HG03039 (cell line): ENCODE measurements around the gene SDK1.
"Not testable (repeated sequence)": the region's sequence is repeated elsewhere in the genome, so short reads cannot be mapped to it uniquely, and the experiment has no call there.

Experiments used
- ATAC-seq: cut with Tn5 transposase; IDR thresholded peaks from one replicate; pipeline ENCODE4 v1.9.1; 2021; ENCODE audit warnings: mild to moderate bottlenecking, moderate library complexity; ENCODE audit not compliant: unreplicated experiment

The SDK1 gene

GRCh38 chr7:4080954-4081353, 779.9 kb downstream of the SDK1 start:
- ATAC-seq: no peak

- no peak for ATAC-seq
Measured at GRCh38 chr7:4083513-4083912, 782.5 kb downstream of the SDK1 start.

- ATAC-seq: no peak
Measured at GRCh38 chr7:4084271-4084670, 783.2 kb downstream of the SDK1 start.

- no peak for ATAC-seq
Measured at GRCh38 chr7:4085937-4086691, 785.1 kb downstream of the SDK1 start.

GRCh38 chr7:4086723-4087122, 785.7 kb downstream of the SDK1 start:
- ATAC-seq: no peak

- no peak for ATAC-seq
Measured at GRCh38 chr7:4091767-4092166, 790.7 kb downstream of the SDK1 start.

- no peak for ATAC-seq
Measured at GRCh38 chr7:4093035-4093434, 792.0 kb downstream of the SDK1 start.

- ATAC-seq: no peak
Measured at GRCh38 chr7:4093483-4093882, 792.4 kb downstream of the SDK1 start.

GRCh38 chr7:4094158-4094557, 793.1 kb downstream of the SDK1 start:
- not testable (repeated sequence) for ATAC-seq

GRCh38 chr7:4097001-4097609, 796.1 kb downstream of the SDK1 start:
- no peak for ATAC-seq

- ATAC-seq: no peak
Measured at GRCh38 chr7:4098169-4098568, 797.1 kb downstream of the SDK1 start.

GRCh38 chr7:4099651-4100050, 798.6 kb downstream of the SDK1 start:
- no peak for ATAC-seq

- ATAC-seq: no peak
Measured at GRCh38 chr7:4100148-4100547, 799.1 kb downstream of the SDK1 start.

- no peak for ATAC-seq
Measured at GRCh38 chr7:4100691-4101090, 799.6 kb downstream of the SDK1 start.

- no peak for ATAC-seq
Measured at GRCh38 chr7:4102231-4102841, 801.3 kb downstream of the SDK1 start.

GRCh38 chr7:4103352-4104091, 802.5 kb downstream of the SDK1 start:
- ATAC-seq: no peak

- ATAC-seq: no peak
Measured at GRCh38 chr7:4107839-4108238, 806.8 kb downstream of the SDK1 start.

GRCh38 chr7:4108951-4109350, 807.9 kb downstream of the SDK1 start:
- no peak for ATAC-seq

GRCh38 chr7:4109481-4110110, 808.5 kb downstream of the SDK1 start:
- no peak for ATAC-seq

GRCh38 chr7:4110438-4110837, 809.4 kb downstream of the SDK1 start:
- ATAC-seq: no peak

- ATAC-seq: no peak
Measured at GRCh38 chr7:4111166-4111565, 810.1 kb downstream of the SDK1 start.
